HEK293 (cell line): Measurements from ENCODE around the gene SLC22A17.

Experiments
- CTCF ChIA-PET: fragments of 350-600 bp; formaldehyde crosslinking; extraction: SDS; loops from one replicate; lab custom pipeline; 2021; ENCODE audit warnings: antibody characterized with exemption; lab: Yijun Ruan, JAX
- POLR2A ChIA-PET: fragments of 300-600 bp; formaldehyde crosslinking; extraction: SDS; loops from one replicate; lab custom pipeline; 2020; ENCODE audit warnings: antibody characterized with exemption, inconsistent platforms; lab: Yijun Ruan, JAX
- H3K27ac ChIP-seq: fragments of 200-500 bp; sonication (Bioruptor generic); 2 replicates; pipeline ENCODE4 v1.5.1; 2014; ENCODE audit warnings: low read depth, low read length, control low read depth, inconsistent platforms; ENCODE audit errors: extremely low read depth
- H3K36me3 ChIP-seq, 2 experiments: fragments of 200-500 bp in 1 of 2; sonication (Bioruptor generic) in 1 of 2; 1 replicate in 1 of 2; 2 replicates in 1 of 2; pipeline ENCODE4 v1.5.1; 2014 to 2017; ENCODE audit warnings: inconsistent platforms in 2 of 2, low read length in 2 of 2; ENCODE audit not compliant: control insufficient read depth in 2 of 2, insufficient read depth in 1 of 2
- H3K4me1 ChIP-seq: fragments of 200-500 bp; sonication (Bioruptor generic); 2 replicates; pipeline ENCODE4 v1.5.1; 2014; ENCODE audit warnings: mild to moderate bottlenecking, low read length, inconsistent platforms; ENCODE audit not compliant: control insufficient read depth, insufficient read depth
- H3K4me3 ChIP-seq: 2 replicates; pipeline ENCODE4 v1.5.1; 2011; ENCODE audit warnings: low read depth, mild to moderate bottlenecking, control low read depth, low read length, moderate library complexity
- H3K9me3 ChIP-seq: fragments of 200-500 bp; sonication (Bioruptor generic); 2 replicates; pipeline ENCODE4 v1.5.1; 2014; ENCODE audit warnings: low read depth, low read length, inconsistent platforms; ENCODE audit not compliant: control insufficient read depth, insufficient read depth
- HOXA7 ChIP-seq: sonication (generic); formaldehyde crosslinking; IDR thresholded peaks from 2 replicates; pipeline ENCODE4 v1.8.1; 2022; ENCODE audit warnings: missing genetic modification reagents, borderline replicate concordance
- KLF16 ChIP-seq: fragments of 450-650 bp; formaldehyde crosslinking; IDR thresholded peaks from 2 replicates; pipeline ENCODE4 v1.5.1; 2017; ENCODE audit warnings: missing biosample characterization, missing genetic modification characterization
- MZF1 ChIP-seq: fragments of 450-650 bp; formaldehyde crosslinking; IDR thresholded peaks from 2 replicates; pipeline ENCODE4 v1.5.1; 2017; ENCODE audit warnings: missing biosample characterization, missing genetic modification characterization, borderline replicate concordance
- SALL2 ChIP-seq: fragments of 450-650 bp; formaldehyde crosslinking; IDR thresholded peaks from 2 replicates; pipeline ENCODE4 v1.5.0; 2017; ENCODE audit warnings: missing biosample characterization, mild to moderate bottlenecking, missing genetic modification characterization, borderline replicate concordance
- ZBTB20 ChIP-seq: fragments of 450-650 bp; formaldehyde crosslinking; IDR thresholded peaks from 2 replicates; pipeline ENCODE4 v1.5.1; 2016; ENCODE audit warnings: missing biosample characterization, missing genetic modification characterization
- ZNF121 ChIP-seq: fragments of 450-650 bp; formaldehyde crosslinking; IDR thresholded peaks from 2 replicates; pipeline ENCODE4 v1.5.1; 2016; ENCODE audit warnings: missing biosample characterization, missing genetic modification characterization
- ZNF214 ChIP-seq: fragments of 450-650 bp; formaldehyde crosslinking; IDR thresholded peaks from 2 replicates; pipeline ENCODE4 v1.5.1; 2017; ENCODE audit warnings: missing biosample characterization, mild to moderate bottlenecking, missing genetic modification characterization, borderline replicate concordance
- ZNF221 ChIP-seq: fragments of 450-650 bp; formaldehyde crosslinking; IDR thresholded peaks from 2 replicates; pipeline ENCODE4 v1.5.1; 2017; ENCODE audit warnings: missing biosample characterization, missing genetic modification characterization, borderline replicate concordance
- ZNF24 ChIP-seq: fragments of 450-650 bp; formaldehyde crosslinking; IDR thresholded peaks from 2 replicates; pipeline ENCODE4 v1.5.1; 2016; ENCODE audit warnings: missing biosample characterization, missing genetic modification characterization
- ZNF248 ChIP-seq: fragments of 450-650 bp; formaldehyde crosslinking; IDR thresholded peaks from 2 replicates; pipeline ENCODE4 v1.5.1; 2017; ENCODE audit warnings: missing biosample characterization, missing genetic modification characterization
- ZNF366 ChIP-seq: fragments of 450-650 bp; formaldehyde crosslinking; conservative IDR thresholded peaks from 2 replicates; pipeline ENCODE4 v1.5.1; 2016; ENCODE audit warnings: missing biosample characterization, missing genetic modification characterization
- ZNF514 ChIP-seq: fragments of 450-650 bp; formaldehyde crosslinking; IDR thresholded peaks from 2 replicates; pipeline ENCODE4 v1.5.1; 2016; ENCODE audit warnings: missing biosample characterization, missing genetic modification characterization
- ZNF639 ChIP-seq: fragments of 450-650 bp; formaldehyde crosslinking; IDR thresholded peaks from 2 replicates; pipeline ENCODE4 v1.5.1; 2016; ENCODE audit warnings: missing biosample characterization, missing genetic modification characterization
- TF ChIP-seq, protein P1 (sequence below): fragments of 450-650 bp; formaldehyde crosslinking; conservative IDR thresholded peaks from 2 replicates; pipeline ENCODE4 v1.5.1; 2016; ENCODE audit warnings: low read depth, missing biosample characterization, missing genetic modification characterization
- TF ChIP-seq, protein P2 (sequence below): fragments of 450-650 bp; formaldehyde crosslinking; IDR thresholded peaks from 2 replicates; pipeline ENCODE4 v1.5.1; 2017; ENCODE audit warnings: missing biosample characterization, missing genetic modification characterization

The SLC22A17 gene

DNA sequence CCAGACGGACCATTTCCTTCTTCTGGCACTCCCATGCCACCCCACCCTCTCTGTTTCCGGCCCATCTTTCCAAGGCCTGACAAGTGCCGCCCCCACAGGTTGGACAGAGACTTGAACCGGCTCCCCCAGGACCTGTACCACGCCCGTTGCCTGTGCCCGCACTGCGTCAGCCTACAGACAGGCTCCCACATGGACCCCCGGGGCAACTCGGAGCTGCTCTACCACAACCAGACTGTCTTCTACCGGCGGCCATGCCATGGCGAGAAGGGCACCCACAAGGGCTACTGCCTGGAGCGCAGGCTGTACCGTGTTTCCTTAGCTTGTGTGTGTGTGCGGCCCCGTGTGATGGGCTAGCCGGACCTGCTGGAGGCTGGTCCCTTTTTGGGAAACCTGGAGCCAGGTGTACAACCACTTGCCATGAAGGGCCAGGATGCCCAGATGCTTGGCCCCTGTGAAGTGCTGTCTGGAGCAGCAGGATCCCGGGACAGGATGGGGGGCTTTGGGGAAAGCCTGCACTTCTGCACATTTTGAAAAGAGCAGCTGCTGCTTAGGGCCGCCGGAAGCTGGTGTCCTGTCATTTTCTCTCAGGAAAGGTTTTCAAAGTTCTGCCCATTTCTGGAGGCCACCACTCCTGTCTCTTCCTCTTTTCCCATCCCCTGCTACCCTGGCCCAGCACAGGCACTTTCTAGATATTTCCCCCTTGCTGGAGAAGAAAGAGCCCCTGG lies 23.0 kb upstream of the SLC22A17 start (continued):
- TF ChIP-seq ZNF121 (no peak), KLF16 (tag by site-specific recombination) (no peak)

DNA sequence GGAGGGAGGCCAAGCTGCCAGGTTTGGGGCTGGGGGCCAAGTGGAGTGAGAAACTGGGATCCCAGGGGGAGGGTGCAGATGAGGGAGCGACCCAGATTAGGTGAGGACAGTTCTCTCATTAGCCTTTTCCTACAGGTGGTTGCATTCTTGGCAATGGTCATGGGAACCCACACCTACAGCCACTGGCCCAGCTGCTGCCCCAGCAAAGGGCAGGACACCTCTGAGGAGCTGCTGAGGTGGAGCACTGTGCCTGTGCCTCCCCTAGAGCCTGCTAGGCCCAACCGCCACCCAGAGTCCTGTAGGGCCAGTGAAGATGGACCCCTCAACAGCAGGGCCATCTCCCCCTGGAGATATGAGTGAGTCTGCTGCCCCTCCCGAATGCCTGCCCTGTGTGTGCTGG lies 20.4 kb upstream of the SLC22A17 start:
- Histone ChIP-seq H3K9me3 (no peaks in the 10 kb centered on the region), H3K4me1 (no peaks in the 10 kb centered on the region), H3K27ac (no peak overlapping the region), H3K36me3 (no peaks in the 10 kb centered on the region)
- POLR2A ChIA-PET, result no interaction called here
- CTCF ChIA-PET, result no interaction called here
- TF ChIP-seq ZNF24 (tag by site-specific recombination) (no peak), ZBTB20 (tag by site-specific recombination) (no peak), ZNF514 (no peak), HOXA7 (CRISPR knock-in tag) (no peak), SALL2 (no peak), ZNF639 (tag by site-specific recombination) (no peak)
- TF ChIP-seq, all 188 proteins: peak for 0
- no peak overlapping the region for H3K4me3 ChIP-seq

DNA sequence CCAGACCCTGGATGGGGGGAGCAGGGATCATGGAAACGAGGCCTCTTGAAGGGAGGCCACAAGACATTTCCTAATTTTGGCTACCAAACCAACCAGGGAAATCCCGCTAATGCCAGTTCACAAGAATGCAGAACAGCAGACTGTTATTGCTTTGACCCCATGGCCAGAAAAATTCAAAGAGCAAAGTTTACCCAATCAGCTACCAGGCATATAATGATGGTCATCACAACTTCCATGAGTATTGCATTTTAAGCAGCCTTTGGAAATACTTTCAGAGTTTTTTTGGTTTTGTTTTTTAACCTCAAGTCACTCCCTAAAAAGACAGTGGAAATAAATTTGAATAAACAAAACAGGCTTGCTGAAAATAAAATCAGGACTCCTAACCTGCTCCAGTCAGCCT lies 19.8 kb upstream of the SLC22A17 start, which contains the start of gene IL25:
Gene IL25, plus strand, starts transcription at position 301 of the 400 bp plus-strand sequence.
- Histone ChIP-seq H3K27ac (no peak within 1 kb of the TSS), H3K36me3 (no peaks in the 10 kb centered on the region), H3K4me1 (no peaks in the 10 kb centered on the region), H3K9me3 (no peaks in the 10 kb centered on the region), H3K4me3 (no peak within 1 kb of the TSS)
- ChIA-PET CTCF (no interaction called here), POLR2A (no interaction called here)
- TF ChIP-seq MZF1 (tag by site-specific recombination) (no peak), ZNF248 (tag by site-specific recombination) (no peak), ZNF221 (tag by site-specific recombination) (no peak), ZNF214 (tag by site-specific recombination) (no peak), ZNF366 (no peak), SALL2 (no peak)
- TF ChIP-seq, protein P1, sequence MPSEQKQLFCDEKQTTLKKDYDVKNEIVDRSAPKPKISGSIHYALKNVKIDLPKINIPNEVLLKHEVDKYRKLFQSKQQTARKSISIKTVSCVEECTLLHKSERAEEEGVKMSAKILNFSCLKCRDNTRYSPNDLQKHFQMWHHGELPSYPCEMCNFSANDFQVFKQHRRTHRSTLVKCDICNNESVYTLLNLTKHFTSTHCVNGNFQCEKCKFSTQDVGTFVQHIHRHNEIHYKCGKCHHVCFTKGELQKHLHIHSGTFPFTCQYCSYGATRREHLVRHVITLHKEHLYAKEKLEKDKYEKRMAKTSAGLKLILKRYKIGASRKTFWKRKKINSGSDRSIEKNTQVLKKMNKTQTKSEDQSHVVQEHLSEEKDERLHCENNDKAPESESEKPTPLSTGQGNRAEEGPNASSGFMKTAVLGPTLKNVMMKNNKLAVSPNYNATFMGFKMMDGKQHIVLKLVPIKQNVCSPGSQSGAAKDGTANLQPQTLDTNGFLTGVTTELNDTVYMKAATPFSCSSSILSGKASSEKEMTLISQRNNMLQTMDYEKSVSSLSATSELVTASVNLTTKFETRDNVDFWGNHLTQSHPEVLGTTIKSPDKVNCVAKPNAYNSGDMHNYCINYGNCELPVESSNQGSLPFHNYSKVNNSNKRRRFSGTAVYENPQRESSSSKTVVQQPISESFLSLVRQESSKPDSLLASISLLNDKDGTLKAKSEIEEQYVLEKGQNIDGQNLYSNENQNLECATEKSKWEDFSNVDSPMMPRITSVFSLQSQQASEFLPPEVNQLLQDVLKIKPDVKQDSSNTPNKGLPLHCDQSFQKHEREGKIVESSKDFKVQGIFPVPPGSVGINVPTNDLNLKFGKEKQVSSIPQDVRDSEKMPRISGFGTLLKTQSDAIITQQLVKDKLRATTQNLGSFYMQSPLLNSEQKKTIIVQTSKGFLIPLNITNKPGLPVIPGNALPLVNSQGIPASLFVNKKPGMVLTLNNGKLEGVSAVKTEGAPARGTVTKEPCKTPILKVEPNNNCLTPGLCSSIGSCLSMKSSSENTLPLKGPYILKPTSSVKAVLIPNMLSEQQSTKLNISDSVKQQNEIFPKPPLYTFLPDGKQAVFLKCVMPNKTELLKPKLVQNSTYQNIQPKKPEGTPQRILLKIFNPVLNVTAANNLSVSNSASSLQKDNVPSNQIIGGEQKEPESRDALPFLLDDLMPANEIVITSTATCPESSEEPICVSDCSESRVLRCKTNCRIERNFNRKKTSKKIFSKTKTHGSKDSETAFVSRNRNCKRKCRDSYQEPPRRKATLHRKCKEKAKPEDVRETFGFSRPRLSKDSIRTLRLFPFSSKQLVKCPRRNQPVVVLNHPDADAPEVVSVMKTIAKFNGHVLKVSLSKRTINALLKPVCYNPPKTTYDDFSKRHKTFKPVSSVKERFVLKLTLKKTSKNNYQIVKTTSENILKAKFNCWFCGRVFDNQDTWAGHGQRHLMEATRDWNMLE, result no peak
- TF ChIP-seq, protein P2, sequence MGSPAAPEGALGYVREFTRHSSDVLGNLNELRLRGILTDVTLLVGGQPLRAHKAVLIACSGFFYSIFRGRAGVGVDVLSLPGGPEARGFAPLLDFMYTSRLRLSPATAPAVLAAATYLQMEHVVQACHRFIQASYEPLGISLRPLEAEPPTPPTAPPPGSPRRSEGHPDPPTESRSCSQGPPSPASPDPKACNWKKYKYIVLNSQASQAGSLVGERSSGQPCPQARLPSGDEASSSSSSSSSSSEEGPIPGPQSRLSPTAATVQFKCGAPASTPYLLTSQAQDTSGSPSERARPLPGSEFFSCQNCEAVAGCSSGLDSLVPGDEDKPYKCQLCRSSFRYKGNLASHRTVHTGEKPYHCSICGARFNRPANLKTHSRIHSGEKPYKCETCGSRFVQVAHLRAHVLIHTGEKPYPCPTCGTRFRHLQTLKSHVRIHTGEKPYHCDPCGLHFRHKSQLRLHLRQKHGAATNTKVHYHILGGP (tag by site-specific recombination), result no peak
